GM12873 (cell line): ENCODE measurements around the gene TOP1.
A peak's percentile ranks its signal among the peaks of the same experiment; 100 is the strongest.

Source experiments
- TF ChIP-seq, protein P1 (sequence below): IDR thresholded peaks from 2 replicates; pipeline ENCODE4 v1.5.1; 2012; ENCODE audit warnings: low read depth, mild to moderate bottlenecking, moderate library complexity, low read length, control low read depth; ENCODE audit not compliant: insufficient read depth; ENCODE audit errors: missing control alignments

Gene TOP1

DNA sequence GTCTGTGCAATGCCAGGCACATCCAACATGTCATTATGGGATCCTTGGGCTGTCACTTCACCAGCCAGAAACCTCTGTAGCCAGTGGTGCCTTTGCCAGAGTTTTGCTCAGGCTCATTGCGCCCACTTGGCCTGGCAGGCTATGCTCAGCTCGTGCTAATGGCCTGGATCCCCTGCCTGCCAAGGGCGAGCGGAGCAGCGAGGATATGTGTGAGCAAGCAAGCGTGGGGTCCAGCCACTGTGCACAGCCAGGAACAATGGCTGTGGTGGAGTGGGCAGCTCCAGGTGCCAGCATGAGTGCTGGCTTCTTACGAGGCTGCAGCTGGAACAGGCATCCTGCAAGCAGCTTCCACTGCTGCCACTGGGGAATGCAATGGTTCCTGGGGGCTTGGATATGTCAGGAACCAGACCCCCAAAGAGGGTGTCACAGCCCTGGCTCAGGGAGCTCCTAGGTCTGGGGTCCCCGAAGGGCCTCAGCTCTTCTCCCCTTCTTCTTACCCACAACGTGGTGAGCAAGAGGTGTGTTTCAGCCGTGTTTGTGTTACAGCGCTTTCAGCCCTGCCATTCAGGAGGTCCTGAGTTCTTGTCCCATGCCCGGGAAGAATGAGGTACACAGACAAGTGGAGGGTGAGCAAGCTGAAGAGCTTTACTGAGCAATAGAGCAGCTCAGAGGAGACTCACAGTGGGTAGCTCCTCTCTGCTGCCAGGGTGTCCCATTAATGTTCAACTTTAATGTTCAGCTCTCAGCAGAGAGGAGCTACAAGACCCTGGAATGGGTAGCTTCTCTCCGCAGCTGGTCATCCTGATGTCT is 22.3 kb upstream of the TOP1 start:
- TF ChIP-seq, protein P1, sequence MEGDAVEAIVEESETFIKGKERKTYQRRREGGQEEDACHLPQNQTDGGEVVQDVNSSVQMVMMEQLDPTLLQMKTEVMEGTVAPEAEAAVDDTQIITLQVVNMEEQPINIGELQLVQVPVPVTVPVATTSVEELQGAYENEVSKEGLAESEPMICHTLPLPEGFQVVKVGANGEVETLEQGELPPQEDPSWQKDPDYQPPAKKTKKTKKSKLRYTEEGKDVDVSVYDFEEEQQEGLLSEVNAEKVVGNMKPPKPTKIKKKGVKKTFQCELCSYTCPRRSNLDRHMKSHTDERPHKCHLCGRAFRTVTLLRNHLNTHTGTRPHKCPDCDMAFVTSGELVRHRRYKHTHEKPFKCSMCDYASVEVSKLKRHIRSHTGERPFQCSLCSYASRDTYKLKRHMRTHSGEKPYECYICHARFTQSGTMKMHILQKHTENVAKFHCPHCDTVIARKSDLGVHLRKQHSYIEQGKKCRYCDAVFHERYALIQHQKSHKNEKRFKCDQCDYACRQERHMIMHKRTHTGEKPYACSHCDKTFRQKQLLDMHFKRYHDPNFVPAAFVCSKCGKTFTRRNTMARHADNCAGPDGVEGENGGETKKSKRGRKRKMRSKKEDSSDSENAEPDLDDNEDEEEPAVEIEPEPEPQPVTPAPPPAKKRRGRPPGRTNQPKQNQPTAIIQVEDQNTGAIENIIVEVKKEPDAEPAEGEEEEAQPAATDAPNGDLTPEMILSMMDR = no peak

DNA sequence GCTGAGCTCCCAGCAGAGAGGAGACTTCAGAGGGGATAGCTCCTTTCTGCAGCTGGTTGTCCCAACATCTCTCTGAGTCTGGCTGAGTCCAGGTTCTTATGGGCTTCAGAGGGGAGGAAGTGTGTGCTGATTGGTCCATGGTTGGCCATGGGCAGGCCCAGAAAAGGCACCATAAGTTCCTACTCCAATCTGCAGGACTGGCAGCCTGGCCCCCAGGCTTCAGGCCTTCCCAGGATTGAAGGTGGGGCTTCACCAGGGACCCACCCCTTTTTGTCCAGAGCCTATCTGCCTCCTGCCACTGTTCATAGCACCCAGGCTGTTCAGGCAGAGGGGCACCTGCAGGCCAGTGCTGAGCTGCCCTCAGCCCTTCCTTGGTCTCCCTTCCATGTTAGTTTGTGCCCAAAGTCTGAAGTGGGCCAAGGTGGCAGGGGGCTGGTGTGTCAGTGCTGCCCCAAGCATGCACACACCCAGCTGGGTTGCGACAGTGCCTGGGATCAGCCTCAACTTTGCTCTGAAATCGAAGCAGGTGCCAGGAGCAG is 21.6 kb upstream of the TOP1 start:
- TF ChIP-seq, protein P1 = no peak

DNA sequence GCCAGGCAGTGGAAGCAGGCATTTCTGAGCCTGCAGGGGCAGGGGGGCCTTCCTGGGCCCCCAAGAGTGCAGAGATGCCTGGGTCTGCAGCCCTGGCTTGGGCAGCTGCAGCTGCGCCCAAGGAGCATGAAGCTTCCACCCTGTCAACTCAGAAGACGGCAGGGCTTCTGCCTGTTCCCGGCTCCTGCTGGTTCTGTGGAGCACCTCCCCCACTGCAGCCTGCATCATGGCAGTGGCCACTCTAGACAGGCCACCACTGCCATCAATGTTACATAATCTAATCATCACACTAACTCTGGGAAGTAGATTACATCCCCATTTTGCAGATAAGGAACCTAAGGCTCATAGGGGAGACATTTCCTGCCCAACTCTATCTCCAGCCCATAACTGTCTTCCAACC is 21.1 kb upstream of the TOP1 start:
- TF ChIP-seq, protein P1 = no peak

DNA sequence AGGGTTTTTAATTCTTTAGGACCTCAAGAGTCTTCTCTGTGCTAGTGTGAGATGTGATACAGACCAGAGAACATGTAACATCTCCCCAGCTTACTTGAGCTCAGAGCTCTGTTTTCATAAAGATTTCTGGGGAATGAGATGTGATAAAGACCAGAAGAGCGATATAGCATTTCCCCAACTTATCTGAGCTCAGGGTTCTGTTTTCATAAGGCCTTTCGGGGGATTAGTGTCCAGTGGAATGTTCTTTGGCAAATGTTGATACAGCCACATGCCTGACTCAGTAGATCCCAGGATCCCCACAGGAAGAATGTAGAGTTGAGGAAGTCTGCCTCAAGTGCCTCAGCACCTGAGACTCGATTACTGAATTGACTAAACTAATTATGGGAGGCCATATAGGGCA is 18.7 kb upstream of the TOP1 start:
- TF ChIP-seq, protein P1 = no peak

DNA sequence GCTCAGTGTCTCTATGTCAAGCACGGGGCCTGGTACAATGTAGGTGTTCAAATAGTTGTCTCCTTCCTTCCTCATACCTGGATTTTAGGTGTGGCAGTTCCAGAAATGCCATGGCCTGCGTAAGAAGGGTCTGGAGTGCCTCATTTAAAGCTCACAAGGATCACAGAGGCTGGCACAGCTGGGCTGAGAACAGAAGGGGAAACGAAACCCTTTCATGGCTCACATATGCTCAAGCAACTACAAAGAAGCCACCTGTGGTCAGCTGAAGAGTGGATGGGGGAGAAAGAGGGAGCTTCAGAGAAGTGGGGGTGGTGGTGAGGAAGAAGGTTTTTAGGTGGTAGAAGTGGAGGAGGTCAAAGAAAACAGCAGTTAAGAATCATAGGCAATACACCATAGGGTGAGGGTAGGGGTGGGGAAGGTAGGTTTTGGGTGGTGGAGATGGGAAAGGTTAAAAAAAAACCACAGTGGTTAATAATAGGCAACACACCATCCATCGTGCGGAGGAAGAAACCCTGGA is 17.0 kb upstream of the TOP1 start:
- TF ChIP-seq, protein P1 = no peak

DNA sequence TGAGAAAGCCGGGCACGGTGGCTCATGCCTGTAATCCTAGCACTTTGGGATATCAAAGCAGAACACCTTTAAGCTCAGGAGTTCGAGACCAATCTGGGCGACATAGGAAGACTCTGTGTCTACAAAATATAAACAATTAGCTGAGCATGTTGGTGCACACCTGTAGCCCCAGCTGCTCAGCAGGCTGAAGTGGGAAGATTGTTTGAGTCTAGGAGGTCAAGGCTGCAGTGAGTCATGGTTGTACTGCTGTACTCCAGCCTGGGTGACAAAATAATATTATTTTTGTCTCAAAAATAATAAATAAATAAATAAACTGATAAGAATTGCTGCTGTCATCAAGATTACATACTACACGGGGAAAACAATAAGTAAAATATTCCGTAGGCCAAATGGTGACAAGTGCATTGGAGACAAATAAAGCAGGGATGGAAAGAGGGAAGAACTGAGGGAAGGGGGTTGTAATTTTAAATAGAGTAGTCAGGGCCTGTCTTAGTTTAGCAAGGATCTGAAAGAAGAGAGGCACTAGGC is 14.0 kb upstream of the TOP1 start:
- TF ChIP-seq, protein P1 = no peak

DNA sequence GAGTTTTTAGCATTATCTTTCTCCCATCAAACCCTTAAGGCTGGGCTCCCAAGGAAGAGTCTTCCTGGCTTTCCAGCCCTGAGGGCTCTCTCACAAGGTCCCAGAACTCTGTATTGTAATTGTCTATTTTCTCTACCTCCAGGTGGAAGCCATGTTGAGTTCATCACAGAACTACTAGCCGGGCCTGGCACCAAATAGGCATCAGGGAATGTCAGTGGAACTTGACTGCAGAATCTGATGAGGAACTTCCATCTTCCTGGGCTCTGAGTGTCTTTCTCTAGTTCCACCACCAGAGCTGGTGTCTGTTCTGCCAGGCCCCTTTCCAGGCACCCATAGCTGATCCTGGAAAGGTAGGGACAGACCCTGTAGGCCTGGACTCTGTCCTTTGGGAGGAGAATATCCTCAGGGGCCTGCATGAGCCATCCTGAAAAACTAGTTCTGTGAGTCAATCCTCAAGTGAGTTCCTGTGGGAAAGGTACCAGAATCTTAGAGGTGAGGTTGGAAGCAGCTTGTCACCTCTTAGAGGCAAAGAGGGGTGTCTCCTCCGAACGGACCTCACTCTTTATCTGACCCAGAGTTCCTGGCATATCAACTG is 11.1 kb upstream of the TOP1 start:
- TF ChIP-seq, protein P1 = peak; percentile 5
